GM18861 (cell line): ENCODE measurements around the gene GALNT7.

Source experiments
- ATAC-seq: cut with Tn5 transposase; IDR thresholded peaks from one replicate; pipeline ENCODE4 v1.9.1; 2021; ENCODE audit not compliant: unreplicated experiment

The GALNT7 gene

DNA sequence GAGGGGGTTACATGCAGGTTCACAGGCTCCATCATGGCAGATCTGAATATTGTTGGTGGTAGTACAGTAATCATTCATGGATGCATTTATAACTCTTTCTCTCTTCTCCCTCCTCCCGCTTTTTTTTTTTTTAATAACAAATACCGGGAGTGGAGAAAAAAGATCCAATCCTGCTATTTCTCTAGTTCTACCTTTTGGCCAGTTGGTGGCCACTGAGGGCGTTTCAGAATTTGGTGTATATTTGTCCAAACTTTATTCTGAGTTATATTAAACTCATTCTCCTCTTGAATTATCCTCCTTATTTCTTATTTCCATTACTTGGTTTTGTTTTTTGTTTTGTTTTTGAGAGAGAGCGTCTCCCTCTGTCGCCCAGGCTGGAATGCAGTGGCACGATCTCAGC, 90.7 kb downstream of the GALNT7 start:
- no peak for ATAC-seq

DNA sequence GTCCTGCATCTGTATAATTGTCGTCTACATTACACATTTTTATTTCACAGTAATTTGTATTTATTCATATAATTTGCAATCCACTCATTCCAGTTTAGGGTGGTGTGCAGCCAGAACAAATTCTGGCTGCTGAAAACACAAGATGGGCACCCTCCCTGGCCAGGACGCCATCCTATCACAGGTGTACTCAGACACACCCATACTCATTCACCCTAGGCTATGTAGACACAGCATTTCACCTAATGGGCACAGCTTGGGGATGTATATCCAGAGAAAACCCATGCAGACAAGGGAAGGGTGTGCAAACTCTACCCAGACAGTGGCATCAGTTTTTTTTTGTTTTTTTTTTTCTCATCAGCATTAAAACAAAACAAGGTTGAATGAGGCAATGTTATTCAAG, 92.4 kb downstream of the GALNT7 start:
- no peak for ATAC-seq

DNA sequence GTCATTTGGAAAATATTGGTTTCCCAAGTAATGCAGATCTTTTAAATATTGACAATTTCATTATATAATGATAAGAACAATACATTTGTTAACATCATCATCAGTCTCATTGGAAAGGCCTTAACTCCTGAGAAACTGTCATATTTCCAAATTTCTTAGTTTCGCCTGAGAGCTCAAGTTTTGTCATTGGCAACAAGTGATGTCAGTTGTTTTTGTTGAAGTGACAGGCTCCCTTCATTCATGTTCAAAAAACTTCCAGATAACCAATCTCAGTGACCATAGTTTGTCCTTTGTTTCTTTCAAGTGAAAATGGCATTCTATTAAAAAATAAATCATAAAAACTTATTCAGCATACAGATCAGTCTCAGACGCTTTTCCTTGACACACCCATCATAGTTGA, 93.8 kb downstream of the GALNT7 start:
- no peak for ATAC-seq

DNA sequence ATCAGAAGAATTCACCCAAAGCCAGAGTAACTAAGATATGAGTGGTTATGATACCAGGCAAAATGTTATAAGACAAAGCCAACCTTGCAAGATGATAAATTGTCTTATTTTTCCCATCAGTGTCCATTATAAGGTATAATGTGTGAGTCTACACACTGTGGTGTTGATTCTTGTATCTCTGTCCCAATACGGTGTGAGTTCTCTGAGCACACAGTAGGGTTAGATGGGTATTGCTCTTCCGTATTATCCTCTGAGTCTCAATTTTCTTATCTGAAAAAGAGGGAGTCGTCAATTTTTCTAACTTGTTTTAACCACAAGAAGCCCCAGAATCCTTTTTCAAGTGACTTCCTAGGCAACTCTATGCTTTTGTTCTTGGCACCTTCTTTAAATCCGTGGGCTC, 95.6 kb downstream of the GALNT7 start:
- ATAC-seq: no peak

DNA sequence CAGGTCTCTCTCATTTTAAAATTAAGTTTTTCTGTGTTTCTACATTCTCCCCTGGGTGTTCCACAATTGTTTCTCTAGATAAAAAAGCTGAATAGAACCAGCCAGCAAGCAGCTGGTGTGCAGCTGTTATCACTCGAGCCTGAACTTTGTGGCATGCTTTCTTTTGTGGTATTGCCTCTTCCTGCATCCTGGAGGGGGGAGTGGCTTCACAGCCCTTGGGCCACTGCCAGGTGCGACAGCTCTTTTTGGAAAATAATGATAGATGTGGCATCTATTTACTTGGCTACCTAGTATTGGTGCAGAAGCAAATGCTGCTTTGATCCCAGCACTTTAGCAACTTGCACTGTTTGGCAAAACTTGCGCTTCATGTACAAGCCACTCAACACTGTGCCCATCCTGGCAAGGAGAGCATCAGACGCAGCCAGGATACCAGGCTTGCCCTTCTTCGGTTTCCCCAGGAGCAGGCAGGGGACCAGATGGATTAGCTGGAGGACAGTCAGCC, 96.1 kb downstream of the GALNT7 start:
- ATAC-seq: peak; percentile 92

DNA sequence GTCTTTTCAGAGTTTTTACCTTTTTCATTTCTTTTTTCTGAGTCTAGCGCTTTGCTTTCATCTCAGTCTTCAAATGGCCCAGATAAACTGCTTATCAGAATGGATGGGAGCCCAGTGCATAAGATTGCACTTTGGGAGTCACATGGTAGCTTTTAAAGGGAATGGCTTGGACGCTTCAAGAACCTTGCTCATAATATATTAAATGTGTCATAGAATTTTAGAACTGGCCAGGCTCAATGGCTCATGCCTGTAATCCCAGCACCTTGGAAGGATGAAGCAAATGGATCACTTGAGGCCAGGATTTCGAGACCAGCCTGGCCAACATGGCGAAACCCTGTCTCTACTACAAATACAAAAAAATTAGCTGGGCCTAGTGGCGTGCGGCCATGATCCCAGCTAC, 97.1 kb downstream of the GALNT7 start:
- ATAC-seq: no peak

DNA sequence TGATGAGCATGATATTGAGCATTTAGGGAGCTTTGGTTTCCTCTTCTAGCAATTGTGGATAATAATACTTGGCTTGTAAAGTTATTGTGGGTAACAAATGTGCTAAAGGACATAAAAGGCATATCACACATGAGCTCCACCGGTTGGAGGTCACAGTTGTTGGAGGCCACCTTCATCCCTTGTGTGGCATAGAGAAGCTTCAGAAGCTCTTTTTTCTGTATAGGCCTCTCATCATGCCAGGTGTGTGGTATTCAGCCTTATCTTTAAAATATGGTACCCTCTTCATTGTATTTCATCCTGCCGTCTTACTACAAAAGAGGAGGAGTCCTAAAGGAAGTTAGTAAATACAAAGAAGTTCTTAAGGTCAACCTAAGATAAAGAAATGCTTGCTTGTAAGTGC, 99.1 kb downstream of the GALNT7 start:
- ATAC-seq: no peak

DNA sequence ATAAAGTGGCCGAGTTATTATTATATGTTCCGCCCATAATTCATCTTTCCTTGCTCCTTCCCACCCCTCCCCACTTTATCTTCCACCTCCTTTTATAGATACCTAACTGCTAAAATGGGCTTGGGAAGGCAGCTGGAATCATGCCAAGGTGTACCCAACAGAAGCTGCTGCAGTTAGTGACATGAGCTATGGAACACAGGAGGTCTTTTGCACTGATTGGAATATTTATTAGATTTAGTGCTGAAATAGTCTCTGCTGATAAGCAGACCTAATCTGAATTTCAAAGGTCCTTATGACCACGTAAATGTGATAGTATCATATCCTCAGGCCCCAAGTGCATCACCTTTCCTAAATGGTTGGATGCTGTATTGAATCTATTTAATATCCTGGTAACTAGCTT, 100.7 kb downstream of the GALNT7 start:
- no peak for ATAC-seq

DNA sequence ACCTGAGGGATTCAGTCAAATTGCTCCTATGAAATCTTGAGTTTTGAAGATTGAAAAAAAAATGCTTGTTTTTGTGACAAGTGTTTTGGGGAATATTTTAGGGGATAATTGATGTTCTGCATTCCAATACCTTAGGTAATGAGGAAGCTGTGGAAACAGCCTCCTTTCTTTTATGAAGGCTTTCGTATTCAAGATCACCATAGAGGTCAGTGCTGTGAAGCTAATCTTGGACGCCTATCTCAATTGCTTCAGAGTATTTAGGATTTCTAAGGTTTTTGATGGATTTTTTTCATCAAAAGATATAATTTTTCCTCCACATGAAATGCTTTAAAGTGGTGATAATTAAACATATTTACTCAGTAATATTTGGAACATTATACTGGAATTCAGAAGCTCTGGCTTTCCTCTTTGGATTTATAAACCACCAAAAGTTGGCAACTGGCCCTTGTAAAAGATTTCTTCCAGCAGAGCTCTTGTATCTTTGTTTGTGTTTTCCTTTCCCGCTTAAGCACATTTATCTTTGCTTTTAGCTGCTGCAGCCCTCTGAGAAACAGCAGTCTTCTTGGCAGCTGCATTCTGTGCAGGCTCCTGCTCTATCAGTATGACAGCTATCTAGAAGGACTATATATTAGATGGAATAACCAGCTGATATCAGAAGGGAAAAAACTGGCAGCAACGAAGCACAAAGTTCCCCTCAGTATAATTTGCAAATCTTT, 101.9 kb downstream of the GALNT7 start:
- no peak for ATAC-seq

DNA sequence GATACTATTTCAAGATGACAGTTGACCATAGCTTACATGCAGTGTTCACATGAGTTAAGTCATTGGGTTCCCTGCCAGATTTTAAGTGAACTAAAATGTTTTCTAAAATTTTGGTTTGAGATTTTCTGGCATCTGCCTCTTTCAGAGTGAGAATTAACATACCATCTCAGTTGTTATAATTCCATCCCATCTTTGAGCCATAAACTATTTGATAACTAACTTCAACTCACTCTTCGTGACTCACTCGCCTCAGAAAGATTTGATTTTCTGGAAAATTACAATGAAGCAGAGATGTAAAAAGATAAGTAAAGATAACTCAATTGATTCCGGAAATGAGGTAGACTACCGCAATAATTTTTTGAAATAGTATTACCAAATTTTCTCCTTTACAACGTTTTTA, 103.7 kb downstream of the GALNT7 start:
- no peak for ATAC-seq

DNA sequence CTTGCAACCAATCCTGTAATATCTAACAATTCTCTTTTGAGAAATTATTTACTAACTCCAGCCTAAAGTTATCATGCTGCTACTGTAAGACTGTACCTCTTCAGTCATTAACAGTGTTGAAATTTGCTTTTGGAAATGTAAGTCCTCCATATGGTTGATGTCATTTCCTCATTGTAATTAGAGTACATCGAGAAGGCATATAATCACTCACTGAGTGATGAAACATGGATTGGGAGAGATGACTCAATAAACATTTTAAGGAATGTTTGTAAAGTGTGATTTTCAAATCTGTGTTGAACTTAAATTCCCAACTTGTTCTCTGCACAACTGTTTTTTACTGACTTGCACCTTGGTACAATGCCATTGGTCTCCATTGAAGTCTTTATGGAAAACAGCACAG, 104.4 kb downstream of the GALNT7 start:
- ATAC-seq: no peak

DNA sequence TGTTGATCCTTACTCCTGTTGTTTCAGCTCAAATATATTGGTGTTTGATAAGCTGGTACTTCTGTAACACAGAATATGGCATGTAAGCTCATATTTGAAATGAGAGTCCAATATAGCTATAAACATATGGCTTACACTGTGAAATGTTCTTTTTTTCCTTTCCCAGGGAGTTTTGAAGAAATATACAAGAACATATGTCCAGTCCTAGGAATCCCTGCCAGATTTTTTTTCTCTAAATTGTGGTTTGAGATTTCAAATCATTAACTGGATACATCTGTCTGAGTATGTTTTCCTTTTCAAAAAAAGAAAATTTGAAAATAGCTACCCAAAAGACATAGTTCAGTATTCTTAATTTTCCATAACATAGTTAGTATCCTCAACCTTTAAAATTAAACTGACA, 105.3 kb downstream of the GALNT7 start:
- ATAC-seq: no peak

DNA sequence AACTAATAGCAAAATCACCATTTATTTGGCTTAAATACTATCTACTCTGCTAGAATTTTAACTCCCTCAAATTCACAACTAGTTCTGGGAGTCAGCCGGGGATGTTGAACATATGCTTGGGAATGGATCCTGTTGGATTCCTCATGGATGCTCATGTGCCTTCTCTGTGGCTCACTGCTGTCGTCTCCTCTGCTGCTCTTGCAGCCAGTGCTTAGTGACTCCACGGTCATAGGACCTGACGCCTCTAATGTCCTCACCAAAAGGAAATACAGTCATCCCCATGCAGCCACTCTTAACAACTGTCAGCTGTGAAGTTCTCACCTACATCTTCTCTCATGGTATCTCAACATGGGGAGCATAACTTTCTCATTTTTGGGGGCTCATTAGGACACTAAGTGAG, 106.1 kb downstream of the GALNT7 start:
- no peak for ATAC-seq

DNA sequence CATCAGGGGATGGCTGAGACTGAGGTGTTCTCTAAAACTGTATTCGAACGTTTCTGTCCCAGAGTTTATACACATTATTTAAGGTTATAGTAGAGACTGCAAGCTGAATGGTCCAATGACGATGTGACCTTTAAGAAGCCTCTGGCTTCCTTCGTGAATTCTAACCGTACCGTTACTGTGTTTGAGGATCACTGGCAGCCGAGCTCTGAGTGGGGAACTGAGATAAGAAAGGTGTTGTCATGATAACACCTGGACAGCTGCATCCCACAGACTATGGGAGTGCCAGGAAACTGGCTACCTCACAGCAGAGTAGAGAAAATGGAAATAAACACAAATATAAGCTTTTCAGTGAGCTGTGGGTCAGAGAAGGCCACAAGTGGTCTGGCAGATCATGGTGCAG, 106.5 kb downstream of the GALNT7 start:
- no peak for ATAC-seq

DNA sequence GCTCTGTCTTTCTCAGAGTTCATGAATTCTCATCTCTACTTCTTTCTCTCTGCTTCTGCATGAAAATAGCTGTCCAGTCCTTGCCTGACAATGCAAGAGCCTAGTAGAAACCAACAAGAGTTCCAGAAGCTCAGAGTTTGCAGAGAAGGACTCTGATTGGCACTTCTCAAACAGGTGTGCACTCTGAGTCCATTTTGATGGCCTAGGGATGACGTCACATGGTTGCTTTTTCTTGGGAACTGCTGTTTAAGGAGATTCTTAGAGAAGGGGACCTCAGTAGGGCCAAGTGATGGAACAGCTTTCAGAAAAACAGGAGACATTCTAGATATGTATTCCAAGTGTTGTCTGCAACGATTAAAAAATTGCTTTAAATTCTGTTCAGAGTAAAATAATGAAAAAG, 108.7 kb downstream of the GALNT7 start:
- no peak for ATAC-seq

DNA sequence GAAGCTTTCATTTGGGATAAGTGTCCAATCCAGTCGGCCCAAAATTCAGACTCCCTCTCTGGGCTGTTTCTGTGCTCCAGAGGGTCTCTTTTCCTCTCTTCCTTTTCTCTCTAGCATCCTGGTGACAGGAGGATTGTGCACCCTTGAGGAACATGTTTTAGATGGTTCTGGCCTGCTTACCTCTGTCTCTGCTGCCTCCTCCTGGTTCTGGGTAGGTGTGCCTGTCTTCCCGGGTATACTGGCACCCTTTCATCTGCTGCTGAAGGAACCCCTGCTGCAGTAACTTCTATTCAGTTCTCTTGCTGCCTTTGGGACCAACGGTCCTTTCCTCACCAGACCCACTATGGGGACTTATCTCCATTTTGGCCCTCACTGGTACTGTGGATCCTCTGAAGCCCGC, 112.4 kb downstream of the GALNT7 start:
- ATAC-seq: no peak

DNA sequence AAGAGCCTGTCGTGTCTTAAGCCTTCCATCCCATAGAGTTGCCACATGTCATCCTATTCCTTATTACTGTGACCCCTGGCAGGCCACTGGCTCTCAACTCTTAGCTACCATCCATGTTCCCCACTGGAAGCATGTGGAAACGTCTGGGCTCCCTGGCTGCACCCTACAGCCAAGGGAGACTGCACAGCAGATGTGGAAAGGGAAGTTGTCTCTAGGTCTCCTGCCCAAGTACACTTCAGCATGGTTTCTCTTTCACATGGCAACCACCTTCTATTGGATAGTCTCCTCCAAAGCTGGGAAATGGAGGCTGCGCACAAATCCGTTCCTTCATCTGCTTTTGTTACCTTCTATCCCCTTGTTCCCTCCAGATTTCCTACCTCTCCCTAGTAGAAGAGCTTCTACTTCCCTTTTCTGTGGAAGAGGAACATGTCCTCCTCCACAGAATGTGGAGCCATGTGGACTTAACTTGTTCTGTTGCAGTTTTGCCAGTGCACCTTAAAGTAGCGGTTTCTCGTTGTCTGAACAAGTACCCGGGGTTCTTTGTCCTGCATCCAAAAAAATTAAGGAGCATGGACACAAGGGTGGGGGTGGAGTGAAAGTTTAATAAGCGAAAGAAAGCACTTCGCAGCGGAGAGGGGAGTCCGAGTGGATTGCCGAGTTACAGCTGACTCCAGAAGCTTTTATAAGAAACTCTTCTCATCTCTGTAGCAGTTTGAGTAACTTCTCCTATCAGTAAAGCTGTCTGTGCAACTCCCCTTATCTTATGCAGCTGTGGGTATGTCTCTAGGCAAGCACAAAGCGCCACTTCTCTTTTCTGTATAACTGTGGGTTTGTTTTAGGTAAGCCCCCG, 113.0 kb downstream of the GALNT7 start:
- no peak for ATAC-seq

DNA sequence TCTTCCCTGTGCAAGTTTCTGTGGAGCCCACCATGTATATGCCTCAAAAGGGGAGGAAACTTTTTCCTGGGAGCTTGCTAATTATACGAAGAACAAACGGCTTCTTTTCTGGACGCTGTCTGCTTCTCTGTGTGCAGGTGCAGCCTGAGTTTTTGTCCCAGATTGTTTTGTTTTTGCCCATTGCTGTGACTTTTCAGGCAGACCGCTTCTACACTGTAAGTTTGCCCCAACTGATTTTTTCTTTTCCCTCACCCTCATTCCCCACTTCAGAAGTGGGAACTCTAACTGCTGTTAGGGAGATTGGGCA, 113.6 kb downstream of the GALNT7 start:
- no peak for ATAC-seq

DNA sequence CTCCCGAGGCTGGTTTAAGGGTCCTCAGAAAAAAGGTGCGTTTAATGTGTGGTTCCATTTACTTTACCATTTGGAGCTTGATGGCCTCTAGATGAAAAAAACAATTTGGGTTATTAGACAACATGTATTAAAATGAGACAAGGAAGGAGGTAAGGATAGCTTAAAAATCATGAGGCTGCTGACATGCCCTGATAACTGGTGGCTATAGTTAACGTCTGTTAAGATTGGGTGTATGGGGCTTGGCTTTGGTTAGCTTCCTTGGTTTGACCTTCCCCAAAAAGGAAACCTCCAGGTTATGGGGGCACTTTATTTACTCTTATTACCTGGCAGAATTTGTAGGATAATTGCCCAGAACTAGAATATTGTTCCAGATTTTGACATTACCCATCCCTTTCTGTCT, 114.0 kb downstream of the GALNT7 start:
- no peak for ATAC-seq

DNA sequence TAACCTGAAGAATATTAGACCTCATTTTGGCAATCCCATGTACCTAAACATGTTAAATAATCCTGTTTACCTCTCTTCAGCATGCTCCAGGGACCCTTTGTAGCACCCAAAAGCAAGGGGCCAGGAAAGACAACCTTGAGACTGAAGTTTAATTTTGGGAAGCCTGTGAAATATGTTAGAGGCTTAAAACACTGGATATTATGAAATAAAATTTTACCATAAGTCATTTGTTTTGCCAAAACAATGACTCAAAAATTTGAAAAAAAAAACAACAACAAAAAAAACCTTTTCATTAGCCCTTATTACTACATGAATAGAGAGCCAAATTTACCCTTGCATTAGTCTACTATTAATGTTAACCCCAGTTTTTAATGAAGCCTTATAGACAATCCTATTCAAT, 115.9 kb downstream of the GALNT7 start:
- no peak for ATAC-seq

DNA sequence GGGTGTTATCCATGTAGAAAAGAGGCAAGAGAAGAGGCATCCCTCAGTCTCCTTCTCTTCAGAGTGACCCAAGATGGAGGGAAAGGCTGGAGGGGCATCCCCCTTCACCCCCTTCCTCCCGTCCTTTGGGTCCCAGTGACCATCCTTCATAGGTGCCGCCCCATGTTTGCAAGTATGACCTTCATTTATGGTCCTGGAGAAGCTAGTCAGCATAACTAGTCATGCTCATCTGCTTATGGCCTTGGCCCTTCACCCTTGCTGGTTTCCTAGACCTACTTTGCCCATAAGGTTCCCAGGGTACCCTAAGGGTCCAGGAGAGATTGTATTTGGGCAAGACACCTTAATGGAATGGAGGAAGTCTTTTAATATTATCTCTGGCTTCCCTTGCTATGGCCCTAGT, 118.9 kb downstream of the GALNT7 start:
- no peak for ATAC-seq

DNA sequence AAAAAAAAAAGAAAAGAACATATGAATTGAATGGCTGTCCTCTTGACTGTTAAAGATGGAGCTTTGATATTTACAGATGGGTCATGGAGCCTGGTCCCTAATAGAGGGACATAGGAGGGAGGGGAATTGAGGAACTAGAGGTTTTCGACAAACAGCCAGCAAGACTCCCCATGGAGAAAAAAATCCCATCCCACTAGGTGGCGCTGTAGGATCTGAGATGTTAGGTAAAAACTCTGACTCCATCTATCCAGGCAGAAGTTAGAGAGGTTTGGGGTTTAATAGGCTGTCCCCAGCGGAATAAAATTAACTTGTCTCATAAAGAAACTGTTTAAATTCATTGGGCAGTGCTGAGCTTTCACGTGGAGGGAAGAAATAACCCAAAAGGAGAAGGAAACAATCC, 119.7 kb downstream of the GALNT7 start:
- peak; percentile 49 for ATAC-seq
